Measurements from ENCODE around the gene ELMO1. TPM values are rescaled to one million over a fixed set of nuclear protein-coding genes. Genes with fewer than 3 reads are reported as not detected.

ELMO1 gene
- polyA plus RNA-seq, 1 experiment, result not detected

DNA sequence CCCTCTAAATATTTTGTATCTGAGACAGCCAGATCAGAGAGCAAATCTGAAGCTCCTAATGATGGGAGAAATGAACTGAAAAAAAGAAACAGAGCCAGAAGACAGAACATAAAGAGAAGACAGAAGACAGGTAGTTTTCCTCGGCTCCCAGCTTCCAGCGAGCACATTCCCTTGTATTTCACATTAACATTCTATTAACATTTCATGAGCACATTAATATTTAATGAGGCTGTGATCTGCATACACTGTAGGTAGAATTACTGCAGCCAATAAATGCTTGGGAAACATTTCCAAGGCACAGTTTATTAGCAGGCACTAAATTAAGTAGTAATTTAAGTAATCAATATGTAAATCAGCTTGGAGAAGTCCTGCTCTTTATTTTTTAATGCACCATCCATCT lies 349.9 kb downstream of the ELMO1 start:
- CTCF ChIA-PET, result interaction anchor here (1.0 kb wide), 1 partner anchor 87 kb away, joined by 3 read pairs; no protein-coding TSS in a partner anchor
- DNase-seq (ENCODE audit: low read depth), result no peak
- Histone ChIP-seq H3K4me3 (ENCODE audit: low read depth, low read length) (no peak overlapping the region), H3K36me3 (ENCODE audit: control insufficient read depth, insufficient read depth, low read length) (no peaks in the 10 kb centered on the region), H3K27me3 (ENCODE audit: control insufficient read depth, insufficient read depth, low read length) (no peaks in the 10 kb centered on the region)
- TF ChIP-seq, protein P1, sequence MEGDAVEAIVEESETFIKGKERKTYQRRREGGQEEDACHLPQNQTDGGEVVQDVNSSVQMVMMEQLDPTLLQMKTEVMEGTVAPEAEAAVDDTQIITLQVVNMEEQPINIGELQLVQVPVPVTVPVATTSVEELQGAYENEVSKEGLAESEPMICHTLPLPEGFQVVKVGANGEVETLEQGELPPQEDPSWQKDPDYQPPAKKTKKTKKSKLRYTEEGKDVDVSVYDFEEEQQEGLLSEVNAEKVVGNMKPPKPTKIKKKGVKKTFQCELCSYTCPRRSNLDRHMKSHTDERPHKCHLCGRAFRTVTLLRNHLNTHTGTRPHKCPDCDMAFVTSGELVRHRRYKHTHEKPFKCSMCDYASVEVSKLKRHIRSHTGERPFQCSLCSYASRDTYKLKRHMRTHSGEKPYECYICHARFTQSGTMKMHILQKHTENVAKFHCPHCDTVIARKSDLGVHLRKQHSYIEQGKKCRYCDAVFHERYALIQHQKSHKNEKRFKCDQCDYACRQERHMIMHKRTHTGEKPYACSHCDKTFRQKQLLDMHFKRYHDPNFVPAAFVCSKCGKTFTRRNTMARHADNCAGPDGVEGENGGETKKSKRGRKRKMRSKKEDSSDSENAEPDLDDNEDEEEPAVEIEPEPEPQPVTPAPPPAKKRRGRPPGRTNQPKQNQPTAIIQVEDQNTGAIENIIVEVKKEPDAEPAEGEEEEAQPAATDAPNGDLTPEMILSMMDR (IDR thresholded peaks at IDR 0.05; ENCODE audit: insufficient read depth, low read depth, low read length), result no peak
- POLR2A ChIA-PET, result no interaction called here

DNA sequence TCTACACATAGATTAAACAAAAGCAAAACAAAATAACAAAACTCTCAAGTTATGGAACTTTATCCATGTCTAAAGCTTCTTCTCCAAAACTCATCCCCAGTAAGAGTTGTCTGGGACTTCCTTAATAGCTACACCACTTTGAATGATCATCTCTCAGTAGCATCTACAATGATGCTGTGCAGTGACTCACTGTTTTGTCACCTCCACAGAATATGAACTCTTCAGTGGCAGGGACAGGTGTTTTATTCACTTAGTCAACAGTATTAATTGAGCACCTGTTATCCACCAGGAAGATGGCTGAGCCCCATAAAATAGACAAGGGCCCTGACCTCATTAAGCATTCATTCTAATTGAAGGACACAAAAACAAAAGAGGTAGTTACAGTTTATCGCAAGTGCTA lies 350.7 kb downstream of the ELMO1 start:
- CTCF ChIA-PET, result no interaction called here
- POLR2A ChIA-PET, result no interaction called here
- Histone ChIP-seq H3K27me3 (ENCODE audit: control insufficient read depth, insufficient read depth, low read length) (no peaks in the 10 kb centered on the region), H3K36me3 (ENCODE audit: control insufficient read depth, insufficient read depth, low read length) (no peaks in the 10 kb centered on the region), H3K4me3 (ENCODE audit: low read depth, low read length) (no peak overlapping the region)
- TF ChIP-seq, protein P1 (IDR thresholded peaks at IDR 0.05; ENCODE audit: insufficient read depth, low read depth, low read length), result no peak
- DNase-seq (ENCODE audit: low read depth), result no peak

DNA sequence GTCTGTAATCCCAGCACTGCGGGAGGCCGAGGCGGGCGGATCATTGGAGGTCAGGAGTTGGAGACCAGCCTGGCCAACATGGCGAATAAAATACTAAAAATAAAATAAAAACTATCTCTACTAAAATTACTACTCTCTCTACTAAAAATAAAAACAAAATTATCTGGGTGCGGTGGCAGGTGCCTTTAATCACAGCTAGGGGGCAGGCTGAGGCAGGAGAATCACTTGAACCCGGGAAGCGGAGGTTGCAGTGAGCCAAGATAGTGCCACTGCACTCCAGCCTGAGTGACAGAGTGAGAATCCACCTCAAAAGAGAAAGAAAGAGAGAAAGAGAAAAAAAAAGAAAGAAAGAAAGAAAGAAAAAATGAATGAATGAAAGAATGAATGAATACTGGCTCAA lies 351.4 kb downstream of the ELMO1 start:
- POLR2A ChIA-PET, result no interaction called here
- TF ChIP-seq, protein P1 (IDR thresholded peaks at IDR 0.05; ENCODE audit: insufficient read depth, low read depth, low read length), result no peak
- Histone ChIP-seq H3K36me3 (ENCODE audit: control insufficient read depth, insufficient read depth, low read length) (no peaks in the 10 kb centered on the region), H3K4me3 (ENCODE audit: low read depth, low read length) (no peak overlapping the region), H3K27me3 (ENCODE audit: control insufficient read depth, insufficient read depth, low read length) (no peaks in the 10 kb centered on the region)
- CTCF ChIA-PET, result no interaction called here
- no peak for DNase-seq (ENCODE audit: low read depth)

DNA sequence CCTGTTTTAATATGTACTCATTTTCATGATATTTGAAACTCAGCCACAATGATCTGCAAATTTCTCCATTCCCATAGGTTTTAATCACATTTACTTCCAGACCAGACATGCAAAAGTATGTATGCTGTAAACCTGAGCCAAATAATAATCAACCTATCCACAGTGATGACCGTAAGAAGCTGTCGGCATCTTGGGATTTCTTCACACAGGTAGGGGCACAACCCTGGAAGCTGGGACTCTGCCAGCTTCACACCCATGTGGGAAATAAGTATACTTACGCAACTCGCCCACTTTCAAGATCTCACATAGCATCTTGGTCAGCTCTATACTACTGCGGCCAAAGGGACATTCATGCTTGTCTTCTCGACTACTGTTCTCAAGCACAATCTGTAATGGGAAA lies 352.3 kb downstream of the ELMO1 start:
- no peak for DNase-seq (ENCODE audit: low read depth)

DNA sequence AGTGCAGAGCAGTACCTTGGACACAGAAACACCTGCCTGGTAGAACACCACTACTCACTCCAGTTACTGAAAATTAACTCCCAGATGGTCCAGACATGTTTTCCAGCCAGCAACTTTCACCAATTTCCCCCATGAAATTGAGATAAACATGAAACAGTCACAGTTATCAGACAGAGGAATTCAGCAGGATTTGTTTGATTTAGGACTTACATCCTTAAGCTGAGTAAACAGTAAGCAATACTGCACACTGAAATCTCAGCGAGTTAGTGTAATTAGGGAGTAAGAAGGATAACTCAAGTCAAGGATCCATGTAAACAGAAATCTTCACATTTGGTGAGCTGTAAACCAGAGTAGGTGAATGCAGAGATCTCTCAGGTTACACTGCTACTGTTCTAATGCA lies 353.5 kb downstream of the ELMO1 start:
- DNase-seq (ENCODE audit: low read depth), result no peak
- TF ChIP-seq, protein P1 (IDR thresholded peaks at IDR 0.05; ENCODE audit: insufficient read depth, low read depth, low read length), result no peak
- Histone ChIP-seq H3K36me3 (ENCODE audit: control insufficient read depth, insufficient read depth, low read length) (no peaks in the 10 kb centered on the region), H3K27me3 (ENCODE audit: control insufficient read depth, insufficient read depth, low read length) (no peaks in the 10 kb centered on the region), H3K4me3 (ENCODE audit: low read depth, low read length) (no peak overlapping the region)
- ChIA-PET POLR2A (no interaction called here), CTCF (no interaction called here)

More for the DNA sequence above, 352.3 kb downstream of the ELMO1 start:
- H3K4me3 ChIP-seq (ENCODE audit: low read depth, low read length), result no peak overlapping the region
- ChIA-PET POLR2A (no interaction called here), CTCF (no interaction called here)
- TF ChIP-seq, protein P1 (IDR thresholded peaks at IDR 0.05; ENCODE audit: insufficient read depth, low read depth, low read length), result no peak
- no peaks in the 10 kb centered on the region for H3K27me3 ChIP-seq (ENCODE audit: control insufficient read depth, insufficient read depth, low read length)
- H3K36me3 ChIP-seq (ENCODE audit: control insufficient read depth, insufficient read depth, low read length), result no peaks in the 10 kb centered on the region

Data from BJ (cell line).